ENCODE measurements around the gene GIN1. TPM values are rescaled to one million over a fixed set of nuclear protein-coding genes. Genes with fewer than 3 reads are reported as not detected.

The GIN1 gene
- total and polyA plus RNA-seq, 2 donors (not counting 1 experiment from before 2014, with no cell fraction given): 2.2 to 16.9 TPM

GRCh38 chr5:103108086-103108485, 11.9 kb downstream of the GIN1 start:
- Mint-ChIP-seq H3K27ac (no peak overlapping the region), H3K9me3 (ENCODE audit: insufficient read depth) (peaks cover 3% of the 10 kb centered on the region), H3K4me1 (peaks cover 30% of the 10 kb centered on the region), H3K4me3 (no peak overlapping the region), H3K27me3 (no peaks in the 10 kb centered on the region)
- Histone ChIP-seq H3K4me3 (ENCODE audit: control extremely low read depth in 1 of 5, extremely low read depth in 1 of 5, insufficient read depth in 1 of 5, low read depth in 2 of 5, low read length in 4 of 5) (no peak overlapping the region), H3K9me3 (ENCODE audit: control extremely low read depth in 1 of 3, control insufficient read depth in 2 of 3, insufficient read depth in 1 of 3, low read length in 2 of 3) (peaks cover 0 to 2% (median 0%) of the 10 kb centered on the region in 3 donors), H4K20me1 (ENCODE audit: control insufficient read depth, insufficient read depth, low read length, poor library complexity, severe bottlenecking) (no peaks in the 10 kb centered on the region), H2AFZ (ENCODE audit: insufficient read depth, low read depth, low read length, poor library complexity, severe bottlenecking) (no peak overlapping the region), H3K27me3 (replicated peaks in 1 of 4; ENCODE audit: control extremely low read depth in 1 of 4, control insufficient read depth in 3 of 4, insufficient read depth in 4 of 4, low read length in 3 of 4) (no peaks in the 10 kb centered on the region), H3K27ac (ENCODE audit: low read length in 2 of 2) (no peak overlapping the region), H3K79me2 (ENCODE audit: control insufficient read depth, insufficient read depth, low read length) (peaks cover 9% of the 10 kb centered on the region), H3K4me1 (ENCODE audit: control insufficient read depth in 2 of 2, insufficient read depth in 2 of 2, low read length in 2 of 2) (peaks cover 5 to 12% of the 10 kb centered on the region in 2 donors), H3K4me2 (replicated peaks; ENCODE audit: low read depth, low read length, poor library complexity, severe bottlenecking) (no peak overlapping the region), H3K9ac (ENCODE audit: low read length) (no peak overlapping the region), H3K36me3 (replicated peaks in 1 of 2; ENCODE audit: control extremely low read depth in 1 of 2, control insufficient read depth in 1 of 2, extremely low read depth in 1 of 2, insufficient read depth in 2 of 2, low read length in 1 of 2) (peaks cover 6 to 8% of the 10 kb centered on the region in 2 experiments)
- intact Hi-C loops (cut with micrococcal nuclease): no loop called here
- no peak for DNase-seq
- WGBS (ENCODE audit: insufficient coverage): no CpG with 5 or more reads among the region's 2 CpGs
- TF ChIP-seq EZH2 (IDR thresholded peaks at IDR 0.05; ENCODE audit: borderline replicate concordance, insufficient read depth, low read depth, low read length, poor library complexity, severe bottlenecking): no peak
- no peak for TF ChIP-seq CTCF (IDR thresholded peaks at IDR 0.05)
- no peak for ATAC-seq (ENCODE audit: low read depth)
- ChIA-PET CTCF (no interaction called here), POLR2A (no interaction called here)

GRCh38 chr5:103102234-103102633, 17.7 kb downstream of the GIN1 start:
- no peak overlapping the region for H3K4me2 ChIP-seq (replicated peaks; ENCODE audit: low read depth, low read length, poor library complexity, severe bottlenecking)
- H3K9me3 ChIP-seq (ENCODE audit: control extremely low read depth in 1 of 3, control insufficient read depth in 2 of 3, insufficient read depth in 1 of 3, low read length in 2 of 3): no peaks in the 10 kb centered on the region
- Mint-ChIP-seq H3K27me3 (no peaks in the 10 kb centered on the region), H3K4me3 (no peak overlapping the region), H3K27ac (no peak overlapping the region), H3K4me1 (no peaks in the 10 kb centered on the region), H3K9me3 (ENCODE audit: insufficient read depth) (no peaks in the 10 kb centered on the region)
- peaks cover 10 to 18% of the 10 kb centered on the region in 2 experiments for H3K36me3 ChIP-seq (replicated peaks in 1 of 2; ENCODE audit: control extremely low read depth in 1 of 2, control insufficient read depth in 1 of 2, extremely low read depth in 1 of 2, insufficient read depth in 2 of 2, low read length in 1 of 2)
- intact Hi-C loops (cut with micrococcal nuclease): no loop called here
- H3K4me3 ChIP-seq (ENCODE audit: control extremely low read depth in 1 of 5, extremely low read depth in 1 of 5, insufficient read depth in 1 of 5, low read depth in 2 of 5, low read length in 4 of 5): no peak overlapping the region
- WGBS (ENCODE audit: insufficient coverage): no CpG with 5 or more reads among the region's 1 CpG
- CTCF ChIA-PET: no interaction called here
- H4K20me1 ChIP-seq (ENCODE audit: control insufficient read depth, insufficient read depth, low read length, poor library complexity, severe bottlenecking): no peaks in the 10 kb centered on the region
- POLR2A ChIA-PET: no interaction called here
- no peaks in the 10 kb centered on the region for H3K27me3 ChIP-seq (replicated peaks in 1 of 4; ENCODE audit: control extremely low read depth in 1 of 4, control insufficient read depth in 3 of 4, insufficient read depth in 4 of 4, low read length in 3 of 4)
- DNase-seq: no peak
- TF ChIP-seq CTCF (IDR thresholded peaks at IDR 0.05): no peak
- TF ChIP-seq EZH2 (IDR thresholded peaks at IDR 0.05; ENCODE audit: borderline replicate concordance, insufficient read depth, low read depth, low read length, poor library complexity, severe bottlenecking): no peak
- H2AFZ ChIP-seq (ENCODE audit: insufficient read depth, low read depth, low read length, poor library complexity, severe bottlenecking): no peak overlapping the region
- no peak overlapping the region for H3K27ac ChIP-seq (ENCODE audit: low read length in 2 of 2)
- H3K4me1 ChIP-seq (ENCODE audit: control insufficient read depth in 2 of 2, insufficient read depth in 2 of 2, low read length in 2 of 2): no peaks in the 10 kb centered on the region
- H3K9ac ChIP-seq (ENCODE audit: low read length): no peak overlapping the region
- no peaks in the 10 kb centered on the region for H3K79me2 ChIP-seq (ENCODE audit: control insufficient read depth, insufficient read depth, low read length)
- no peak for ATAC-seq (ENCODE audit: low read depth)
